OCI-LY7 (cell line): ENCODE data around the gene RNU1-2.

Experiments used
- CTCF ChIP-seq: fragments of 200-600 bp; sonication (generic); conservative IDR thresholded peaks from 2 replicates; pipeline ENCODE4 v1.5.1; 2014; ENCODE audit warnings: mild to moderate bottlenecking, antibody characterized with exemption, low read length, moderate library complexity, mixed read lengths
- EZH2phosphoT487 ChIP-seq: fragments of 200-600 bp; sonication (generic); IDR thresholded peaks from 2 replicates; pipeline ENCODE4 v1.6.1; 2018; ENCODE audit warnings: low read depth, borderline replicate concordance, mild to moderate bottlenecking, mixed run types, antibody characterized with exemption, low read length, moderate library complexity, mixed read lengths

GRCh38 chr1:16905110-16905867 lies 9.5 kb downstream of the RNU1-2 start:
- TF ChIP-seq CTCF (no peak), EZH2phosphoT487 (no peak)
